Kidney epithelial cell (primary cell): ENCODE measurements around the gene MCM3AP. TPM values are rescaled to one million over a fixed set of nuclear protein-coding genes. Genes with fewer than 3 reads are reported as not detected.
A peak's percentile ranks its signal among the peaks of the same experiment; 100 is the strongest.

Source experiments
- DNase-seq: peaks from one replicate; pipeline ENCODE4 v3.0.0-alpha.2; 2010; ENCODE audit warnings: low read depth
- H3K27me3 ChIP-seq: 2 replicates; pipeline ENCODE4 v1.6.0; 2011; ENCODE audit warnings: low read length; ENCODE audit not compliant: control insufficient read depth, insufficient read depth
- H3K36me3 ChIP-seq: 2 replicates; pipeline ENCODE4 v1.5.1; 2011; ENCODE audit warnings: low read length; ENCODE audit not compliant: control insufficient read depth, insufficient read depth
- H3K4me3 ChIP-seq: 2 replicates; pipeline ENCODE4 v1.5.1; 2011; ENCODE audit warnings: low read depth, mild to moderate bottlenecking, control low read depth, low read length
- CTCF ChIP-seq: IDR thresholded peaks from 2 replicates; pipeline ENCODE4 v1.5.1; 2011; ENCODE audit warnings: mild to moderate bottlenecking, moderate library complexity, low read length, control low read depth, inconsistent platforms; ENCODE audit not compliant: insufficient read depth, poor library complexity, severe bottlenecking
- total RNA-seq: library from RNA; depleted of rRNA; stranded (reverse); fragments of >200 nt; gene quantifications from 2 replicates; pipeline ENCODE4 v1.2.3, GENCODE V29; 2015

Gene MCM3AP
- total RNA-seq, 1 donor from 2014 or later, result 63.7 TPM

- TF ChIP-seq CTCF, result no peak
- Histone ChIP-seq H3K4me3 (peak overlapping the region; percentile 85), H3K27me3 (no peaks in the 10 kb centered on the region), H3K36me3 (no peaks in the 10 kb centered on the region)
- DNase-seq, result no peak
Measured at GRCh38 chr21:46322351-46323226, 37.2 kb upstream of the MCM3AP start.

GRCh38 chr21:46320331-46320801 lies 35.0 kb upstream of the MCM3AP start:
- no peak for DNase-seq
- no peaks in the 10 kb centered on the region for H3K27me3 ChIP-seq
- no peaks in the 10 kb centered on the region for H3K36me3 ChIP-seq
- no peak overlapping the region for H3K4me3 ChIP-seq
- no peak for TF ChIP-seq CTCF

- DNase-seq, result no peak
- H3K27me3 ChIP-seq, result no peaks in the 10 kb centered on the region
- TF ChIP-seq CTCF, result no peak
- no peak overlapping the region for H3K4me3 ChIP-seq
- H3K36me3 ChIP-seq, result no peaks in the 10 kb centered on the region
Measured at GRCh38 chr21:46319186-46319585, 33.8 kb upstream of the MCM3AP start.

- no peak for TF ChIP-seq CTCF
- Histone ChIP-seq H3K4me3 (no peak overlapping the region), H3K36me3 (no peaks in the 10 kb centered on the region), H3K27me3 (no peaks in the 10 kb centered on the region)
- no peak for DNase-seq
Measured at GRCh38 chr21:46318464-46318845, 33.0 kb upstream of the MCM3AP start.

- DNase-seq, result no peak
- Histone ChIP-seq H3K36me3 (no peaks in the 10 kb centered on the region), H3K4me3 (no peak overlapping the region), H3K27me3 (no peaks in the 10 kb centered on the region)
- no peak for TF ChIP-seq CTCF
Measured at GRCh38 chr21:46317710-46318463, 32.5 kb upstream of the MCM3AP start.
